WTC11 (cell line): Measurements from ENCODE around the gene CREG2. TPM values are rescaled to one million over a fixed set of nuclear protein-coding genes. Genes with fewer than 3 reads are reported as not detected.

Experiments used
- ATF1 ChIP-seq: sonication (generic); formaldehyde crosslinking; IDR thresholded peaks from 2 replicates; pipeline ENCODE4 v1.8.1; 2023; ENCODE audit warnings: mild to moderate bottlenecking, moderate library complexity, missing genetic modification reagents
- ATF6 ChIP-seq: sonication (generic); formaldehyde crosslinking; IDR thresholded peaks from 2 replicates; pipeline ENCODE4 v1.8.1; 2023; ENCODE audit warnings: mild to moderate bottlenecking, missing genetic modification reagents
- CBFB ChIP-seq: sonication (generic); formaldehyde crosslinking; IDR thresholded peaks from 2 replicates; pipeline ENCODE4 v1.8.1; 2022; ENCODE audit warnings: mild to moderate bottlenecking, low read depth, missing genetic modification reagents
- E2F4 ChIP-seq: sonication (generic); formaldehyde crosslinking; IDR thresholded peaks from 2 replicates; pipeline ENCODE4 v1.8.1; 2022; ENCODE audit warnings: low read depth, mild to moderate bottlenecking, moderate library complexity, missing genetic modification reagents, borderline replicate concordance
- ESRRA ChIP-seq: sonication (generic); formaldehyde crosslinking; IDR thresholded peaks from 2 replicates; pipeline ENCODE4 v1.8.1; 2022; ENCODE audit warnings: mild to moderate bottlenecking, missing genetic modification reagents, borderline replicate concordance
- ETV6 ChIP-seq: sonication (generic); formaldehyde crosslinking; IDR thresholded peaks from 2 replicates; pipeline ENCODE4 v1.8.1; 2022; ENCODE audit warnings: mild to moderate bottlenecking, missing genetic modification reagents
- FOXK1 ChIP-seq: sonication (generic); formaldehyde crosslinking; IDR thresholded peaks from 2 replicates; pipeline ENCODE4 v1.8.0; 2022; ENCODE audit warnings: mild to moderate bottlenecking, moderate library complexity, missing genetic modification reagents
- GRHL2 ChIP-seq: fragments of 250-450 bp; sonication (Bioruptor Pico); IDR thresholded peaks from 2 replicates; pipeline ENCODE4 v1.8.0; 2022; ENCODE audit warnings: mild to moderate bottlenecking, moderate library complexity; ENCODE audit not compliant: insufficient replicate concordance, severe bottlenecking
- HMGA2 ChIP-seq: fragments of 250-450 bp; sonication (Bioruptor Pico); IDR thresholded peaks from 2 replicates; pipeline ENCODE4 v1.4.0; 2021; ENCODE audit warnings: mild to moderate bottlenecking, moderate library complexity
- JAZF1 ChIP-seq: fragments of 250-450 bp; sonication (Bioruptor Pico); IDR thresholded peaks from 2 replicates; pipeline ENCODE4 v1.9.0; 2021; ENCODE audit warnings: moderate library complexity, mild to moderate bottlenecking, inconsistent platforms
- MXD4 ChIP-seq: fragments of 250-450 bp; sonication (Bioruptor Pico); IDR thresholded peaks from 2 replicates; pipeline ENCODE4 v1.8.0; 2021; ENCODE audit warnings: mild to moderate bottlenecking, moderate library complexity, borderline replicate concordance
- NFATC4 ChIP-seq: fragments of 250-450 bp; sonication (Bioruptor Pico); IDR thresholded peaks from 2 replicates; pipeline ENCODE4 v1.9.0; 2021; ENCODE audit warnings: mild to moderate bottlenecking
- NR1H2 ChIP-seq: sonication (generic); formaldehyde crosslinking; IDR thresholded peaks from 2 replicates; pipeline ENCODE4 v1.9.0; 2021; ENCODE audit warnings: mild to moderate bottlenecking, moderate library complexity, missing genetic modification reagents
- OVOL2 ChIP-seq: fragments of 250-450 bp; sonication (Bioruptor Pico); IDR thresholded peaks from 2 replicates; pipeline ENCODE4 v1.9.0; 2021; ENCODE audit warnings: mild to moderate bottlenecking, borderline replicate concordance
- PRDM15 ChIP-seq: sonication (generic); formaldehyde crosslinking; IDR thresholded peaks from 2 replicates; pipeline ENCODE4 v1.8.0; 2022; ENCODE audit warnings: missing genetic modification reagents
- RELA ChIP-seq: sonication (generic); formaldehyde crosslinking; IDR thresholded peaks from 2 replicates; pipeline ENCODE4 v1.8.1; 2022; ENCODE audit warnings: missing genetic modification reagents, mild to moderate bottlenecking, borderline replicate concordance
- SMAD4 ChIP-seq: sonication (generic); formaldehyde crosslinking; IDR thresholded peaks from 2 replicates; pipeline ENCODE4 v1.8.0; 2022; ENCODE audit warnings: mild to moderate bottlenecking, missing genetic modification reagents
- TP53 ChIP-seq: sonication (generic); formaldehyde crosslinking; IDR thresholded peaks from 2 replicates; pipeline ENCODE4 v1.8.1; 2023; ENCODE audit warnings: mild to moderate bottlenecking, missing genetic modification reagents
- ZNF317 ChIP-seq: sonication (generic); formaldehyde crosslinking; IDR thresholded peaks from 2 replicates; pipeline ENCODE4 v1.8.1; 2023; ENCODE audit warnings: low read depth, mild to moderate bottlenecking, moderate library complexity, missing genetic modification reagents, borderline replicate concordance
- ZNF512 ChIP-seq: sonication (generic); formaldehyde crosslinking; IDR thresholded peaks from 2 replicates; pipeline ENCODE4 v1.8.1; 2022; ENCODE audit warnings: missing genetic modification reagents, borderline replicate concordance
- total RNA-seq: library from RNA; stranded (reverse); gene quantifications from 3 replicates; pipeline ENCODE4 v1.2.3, GENCODE V29; 2021
- TF ChIP-seq, protein P1 (sequence below): fragments of 250-450 bp; sonication (Bioruptor Pico); IDR thresholded peaks from 2 replicates; pipeline ENCODE4 v1.9.0; 2021; ENCODE audit warnings: mild to moderate bottlenecking
- TF ChIP-seq, protein P2 (sequence below): sonication (generic); formaldehyde crosslinking; conservative IDR thresholded peaks from 2 replicates; pipeline ENCODE4 v1.8.1; 2022; ENCODE audit warnings: mild to moderate bottlenecking, missing genetic modification reagents
- TF ChIP-seq, protein P3 (sequence below): sonication (generic); formaldehyde crosslinking; IDR thresholded peaks from 2 replicates; pipeline ENCODE4 v1.8.0; 2022; ENCODE audit warnings: mild to moderate bottlenecking, missing genetic modification reagents
- TF ChIP-seq, protein P4 (sequence below): sonication (generic); formaldehyde crosslinking; IDR thresholded peaks from 2 replicates; pipeline ENCODE4 v1.8.1; 2023; ENCODE audit warnings: mild to moderate bottlenecking, missing genetic modification reagents

CREG2 gene
- total RNA-seq, 1 experiment from 2014 or later = 1.6 TPM

DNA sequence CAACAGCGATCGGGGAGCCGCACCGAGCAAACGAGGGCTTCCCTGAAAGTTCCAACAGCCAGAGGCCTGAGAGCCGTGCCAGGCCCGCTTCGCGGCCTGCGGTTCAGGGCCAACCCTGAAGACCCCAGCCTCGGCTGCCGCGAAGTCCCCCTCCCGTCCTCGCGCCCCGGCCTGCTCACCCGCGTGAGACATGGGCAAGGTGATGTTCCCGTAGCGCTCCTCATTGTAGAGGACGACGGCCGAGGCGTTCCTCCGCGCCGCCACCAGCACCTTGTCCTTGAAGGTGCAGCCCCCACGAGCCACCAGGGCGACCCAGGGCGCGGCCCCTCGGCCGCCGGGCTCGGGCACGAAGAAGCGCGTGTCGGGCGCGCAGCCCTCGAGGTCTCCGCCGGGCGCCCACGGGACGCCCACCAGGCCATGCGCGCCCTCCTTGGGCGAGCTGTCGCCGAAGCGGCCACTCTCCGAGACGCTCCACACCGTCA, 79.3 kb downstream of the CREG2 start (continued):
- TF ChIP-seq, protein P1, sequence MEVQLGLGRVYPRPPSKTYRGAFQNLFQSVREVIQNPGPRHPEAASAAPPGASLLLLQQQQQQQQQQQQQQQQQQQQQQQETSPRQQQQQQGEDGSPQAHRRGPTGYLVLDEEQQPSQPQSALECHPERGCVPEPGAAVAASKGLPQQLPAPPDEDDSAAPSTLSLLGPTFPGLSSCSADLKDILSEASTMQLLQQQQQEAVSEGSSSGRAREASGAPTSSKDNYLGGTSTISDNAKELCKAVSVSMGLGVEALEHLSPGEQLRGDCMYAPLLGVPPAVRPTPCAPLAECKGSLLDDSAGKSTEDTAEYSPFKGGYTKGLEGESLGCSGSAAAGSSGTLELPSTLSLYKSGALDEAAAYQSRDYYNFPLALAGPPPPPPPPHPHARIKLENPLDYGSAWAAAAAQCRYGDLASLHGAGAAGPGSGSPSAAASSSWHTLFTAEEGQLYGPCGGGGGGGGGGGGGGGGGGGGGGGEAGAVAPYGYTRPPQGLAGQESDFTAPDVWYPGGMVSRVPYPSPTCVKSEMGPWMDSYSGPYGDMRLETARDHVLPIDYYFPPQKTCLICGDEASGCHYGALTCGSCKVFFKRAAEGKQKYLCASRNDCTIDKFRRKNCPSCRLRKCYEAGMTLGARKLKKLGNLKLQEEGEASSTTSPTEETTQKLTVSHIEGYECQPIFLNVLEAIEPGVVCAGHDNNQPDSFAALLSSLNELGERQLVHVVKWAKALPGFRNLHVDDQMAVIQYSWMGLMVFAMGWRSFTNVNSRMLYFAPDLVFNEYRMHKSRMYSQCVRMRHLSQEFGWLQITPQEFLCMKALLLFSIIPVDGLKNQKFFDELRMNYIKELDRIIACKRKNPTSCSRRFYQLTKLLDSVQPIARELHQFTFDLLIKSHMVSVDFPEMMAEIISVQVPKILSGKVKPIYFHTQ (CRISPR knock-in tag) = no peak
- peak; percentile 95 for TF ChIP-seq RELA (CRISPR knock-in tag)
- no peak; the same call in none of the 2 replicates for TF ChIP-seq NR1H2 (CRISPR knock-in tag)
- TF ChIP-seq CBFB (CRISPR knock-in tag) = no peak
- TF ChIP-seq NFATC4 = no peak
- no peak for TF ChIP-seq TP53 (CRISPR knock-in tag)
- TF ChIP-seq OVOL2 (CRISPR knock-in tag) = no peak
- TF ChIP-seq JAZF1 (CRISPR knock-in tag) = no peak
- TF ChIP-seq E2F4 (CRISPR knock-in tag) = no peak
- 0 out of 2 replicates have a peak, but pooled peaks have one; percentile 30 for TF ChIP-seq FOXK1
- TF ChIP-seq MXD4 (CRISPR knock-in tag) = no peak
- TF ChIP-seq ZNF512 (CRISPR knock-in tag) = no peak
- TF ChIP-seq ESRRA = no peak
- TF ChIP-seq, protein P2, sequence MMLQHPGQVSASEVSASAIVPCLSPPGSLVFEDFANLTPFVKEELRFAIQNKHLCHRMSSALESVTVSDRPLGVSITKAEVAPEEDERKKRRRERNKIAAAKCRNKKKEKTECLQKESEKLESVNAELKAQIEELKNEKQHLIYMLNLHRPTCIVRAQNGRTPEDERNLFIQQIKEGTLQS = no peak
- peak; percentile 85 for TF ChIP-seq ETV6 (CRISPR knock-in tag)
- 0 out of 2 replicates have a peak, but pooled peaks have one; percentile 32 for TF ChIP-seq ATF1 (CRISPR knock-in tag)
- TF ChIP-seq SMAD4 (CRISPR knock-in tag) = 0 out of 2 replicates have a peak, but pooled peaks have one; percentile 46
- no peak for TF ChIP-seq HMGA2 (CRISPR knock-in tag)
- TF ChIP-seq ATF6 (CRISPR knock-in tag) = no peak
- no peak for TF ChIP-seq GRHL2 (CRISPR knock-in tag)
- TF ChIP-seq, protein P3, sequence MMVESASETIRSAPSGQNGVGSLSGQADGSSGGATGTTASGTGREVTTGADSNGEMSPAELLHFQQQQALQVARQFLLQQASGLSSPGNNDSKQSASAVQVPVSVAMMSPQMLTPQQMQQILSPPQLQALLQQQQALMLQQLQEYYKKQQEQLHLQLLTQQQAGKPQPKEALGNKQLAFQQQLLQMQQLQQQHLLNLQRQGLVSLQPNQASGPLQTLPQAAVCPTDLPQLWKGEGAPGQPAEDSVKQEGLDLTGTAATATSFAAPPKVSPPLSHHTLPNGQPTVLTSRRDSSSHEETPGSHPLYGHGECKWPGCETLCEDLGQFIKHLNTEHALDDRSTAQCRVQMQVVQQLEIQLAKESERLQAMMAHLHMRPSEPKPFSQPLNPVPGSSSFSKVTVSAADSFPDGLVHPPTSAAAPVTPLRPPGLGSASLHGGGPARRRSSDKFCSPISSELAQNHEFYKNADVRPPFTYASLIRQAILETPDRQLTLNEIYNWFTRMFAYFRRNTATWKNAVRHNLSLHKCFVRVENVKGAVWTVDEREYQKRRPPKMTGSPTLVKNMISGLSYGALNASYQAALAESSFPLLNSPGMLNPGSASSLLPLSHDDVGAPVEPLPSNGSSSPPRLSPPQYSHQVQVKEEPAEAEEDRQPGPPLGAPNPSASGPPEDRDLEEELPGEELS (CRISPR knock-in tag) = peak; percentile 94
- TF ChIP-seq, protein P4, sequence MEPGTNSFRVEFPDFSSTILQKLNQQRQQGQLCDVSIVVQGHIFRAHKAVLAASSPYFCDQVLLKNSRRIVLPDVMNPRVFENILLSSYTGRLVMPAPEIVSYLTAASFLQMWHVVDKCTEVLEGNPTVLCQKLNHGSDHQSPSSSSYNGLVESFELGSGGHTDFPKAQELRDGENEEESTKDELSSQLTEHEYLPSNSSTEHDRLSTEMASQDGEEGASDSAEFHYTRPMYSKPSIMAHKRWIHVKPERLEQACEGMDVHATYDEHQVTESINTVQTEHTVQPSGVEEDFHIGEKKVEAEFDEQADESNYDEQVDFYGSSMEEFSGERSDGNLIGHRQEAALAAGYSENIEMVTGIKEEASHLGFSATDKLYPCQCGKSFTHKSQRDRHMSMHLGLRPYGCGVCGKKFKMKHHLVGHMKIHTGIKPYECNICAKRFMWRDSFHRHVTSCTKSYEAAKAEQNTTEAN (CRISPR knock-in tag) = 0 out of 2 replicates have a peak, but pooled peaks have one; percentile 17
- TF ChIP-seq PRDM15 (CRISPR knock-in tag) = no peak
- TF ChIP-seq ZNF317 (CRISPR knock-in tag) = 0 out of 2 replicates have a peak, but pooled peaks have one; percentile 11
